Stomach (tissue), 9 donors: ENCODE measurements around the gene RNF141. TPM values are rescaled to one million over a fixed set of nuclear protein-coding genes. Genes with fewer than 3 reads are reported as not detected.

ENCODE experiments used
- DNase-seq, 2 donors: peaks; one replicate each; pipeline versions ENCODE4 v3.0.0 to v3.0.0-alpha.2; 2013 to 2019
- H3K27ac ChIP-seq, 5 donors: fragments of 200-600 bp in 4 of 5; sonication (generic) in 4 of 5; one replicate each; pipeline ENCODE4 v1.5.1; 2013 to 2019; ENCODE audit warnings: mild to moderate bottlenecking in 1 of 5, moderate library complexity in 1 of 5
- H3K27me3 ChIP-seq, 3 donors: fragments of 200-600 bp; sonication (generic); one replicate each; pipeline ENCODE4 v1.5.1; 2017 to 2019; ENCODE audit warnings: mixed run types in 1 of 3
- H3K36me3 ChIP-seq, 4 donors: fragments of 200-600 bp; sonication (generic); 1 replicate in 3 of 4; 2 replicates in 1 of 4; pipeline ENCODE4 v1.5.1; 2016 to 2019
- H3K4me1 ChIP-seq, 4 donors: fragments of 200-600 bp; sonication (generic); one replicate each; pipeline ENCODE4 v1.5.1; 2016 to 2019
- H3K4me3 ChIP-seq, 4 donors: fragments of 200-600 bp; sonication (generic) in 3 of 4; one replicate each; pipeline ENCODE4 v1.5.1; 2016 to 2019; ENCODE audit warnings: mild to moderate bottlenecking in 1 of 4
- H3K9me3 ChIP-seq, 4 donors: fragments of 200-600 bp; sonication (generic); one replicate each; pipeline ENCODE4 v1.5.1; 2016 to 2019
- CTCF ChIP-seq, 7 experiments: fragments of 450-650 bp in 4 of 7; fragments of 200-600 bp in 3 of 7; sonication (generic) in 3 of 7; IDR thresholded peaks; one replicate each; pipeline ENCODE4 v1.5.1; 2016 to 2019; ENCODE audit warnings: antibody characterized with exemption in 7 of 7, control low read depth in 2 of 7, mild to moderate bottlenecking in 1 of 7
- EP300 ChIP-seq: sonication (generic); formaldehyde crosslinking; IDR thresholded peaks from one replicate; pipeline ENCODE4 v1.6.1; 2017; ENCODE audit warnings: antibody characterized with exemption
- POLR2A ChIP-seq, 4 donors: fragments of 450-650 bp; IDR thresholded peaks; one replicate each; pipeline ENCODE4 v1.6.1; 2016; ENCODE audit warnings: antibody characterized with exemption in 4 of 4, control low read depth in 2 of 4, mild to moderate bottlenecking in 1 of 4, moderate library complexity in 1 of 4
- POLR2AphosphoS5 ChIP-seq, 3 donors: sonication (generic); formaldehyde crosslinking; IDR thresholded peaks; one replicate each; pipeline ENCODE4 v1.6.1; 2016; ENCODE audit warnings: antibody characterized with exemption in 3 of 3
- WGBS, 5 donors: extraction: QIAGEN DNeasy Blood & Tissue Kit in 3 of 5; methylation state at CpG; one replicate each; pipeline versions ENCODE4 v1.1.5 to v1.1.7; 2013 to 2018; 5-methylcytosine and 5-hydroxymethylcytosine counted together
- intact Hi-C: fragments of 100-400 bp; cut with DNase I; formaldehyde crosslinking; loops from one replicate; pipeline ENCODE4 v1.15.1; 2023; ENCODE audit warnings: low total_unique reads
- polyA plus RNA-seq, 3 donors: library from polyadenylated mRNA; stranded (reverse); fragments of 200-250 nt; gene quantifications; one replicate each; pipeline ENCODE4 v1.2.3, GENCODE V29; 2013
- total RNA-seq, 5 donors: library from RNA; depleted of rRNA; stranded (reverse); fragments of >200 nt; gene quantifications; one replicate each; pipeline versions ENCODE4 v1.1.0 to v1.2.3, GENCODE V29; 2014 to 2016
- donor health status: healthy with polysubstance abuse.
- donor health status: Bipolar disorder and iron deficiency.
- donor health status: healthy.

The RNF141 gene
- total and polyA plus RNA-seq, 8 donors, result 6.4 to 71.2 (median 19.1) TPM

- no peak for DNase-seq
- H3K4me1 ChIP-seq, result no peaks in the 10 kb centered on the region
- H3K9me3 ChIP-seq, result peaks cover 0 to 5% (median 2%) of the 10 kb centered on the region in 4 donors
- TF ChIP-seq EP300 (no peak), POLR2A (IDR thresholded peaks at IDR 0.05) (no peak), CTCF (IDR thresholded peaks at IDR 0.05) (no peak), POLR2AphosphoS5 (IDR thresholded peaks at IDR 0.05) (no peak)
- H3K27ac ChIP-seq, result no peak overlapping the region
- no peaks in the 10 kb centered on the region for H3K36me3 ChIP-seq
- WGBS, 5 donors, result 92 to 97% (median 94%) methylated on average over 3 of the region's 3 CpGs
- no peaks in the 10 kb centered on the region for H3K27me3 ChIP-seq
- intact Hi-C loops, result no loop called here
- H3K4me3 ChIP-seq, result no peak overlapping the region
Measured at GRCh38 chr11:10551845-10552352, 10.9 kb upstream of the RNF141 start.

GRCh38 chr11:10551290-10551592 is 10.3 kb upstream of the RNF141 start:
- Histone ChIP-seq H3K27me3 (no peaks in the 10 kb centered on the region), H3K36me3 (no peaks in the 10 kb centered on the region), H3K4me3 (no peak overlapping the region), H3K4me1 (no peaks in the 10 kb centered on the region), H3K27ac (no peak overlapping the region), H3K9me3 (peaks cover 0 to 5% (median 2%) of the 10 kb centered on the region in 4 donors)
- DNase-seq, result no peak
- WGBS, 5 donors, result 61 to 89% (median 75%) methylated on average over 4 of the region's 4 CpGs
- no peak for TF ChIP-seq EP300
- no peak for TF ChIP-seq POLR2AphosphoS5 (IDR thresholded peaks at IDR 0.05)
- no peak for TF ChIP-seq CTCF (IDR thresholded peaks at IDR 0.05)
- no peak for TF ChIP-seq POLR2A (IDR thresholded peaks at IDR 0.05)
- intact Hi-C loops, result no loop called here

- H3K36me3 ChIP-seq, result no peaks in the 10 kb centered on the region
- DNase-seq, result no peak
- peaks cover 0 to 5% (median 2%) of the 10 kb centered on the region in 4 donors for H3K9me3 ChIP-seq
- TF ChIP-seq POLR2AphosphoS5 (IDR thresholded peaks at IDR 0.05) (no peak), POLR2A (IDR thresholded peaks at IDR 0.05) (no peak), EP300 (no peak), CTCF (IDR thresholded peaks at IDR 0.05) (no peak)
- WGBS, 5 donors, result 81 to 93% (median 87%) methylated on average over 3 of the region's 3 CpGs
- H3K27me3 ChIP-seq, result no peaks in the 10 kb centered on the region
- H3K27ac ChIP-seq, result no peak overlapping the region
- intact Hi-C loops, result no loop called here
- H3K4me1 ChIP-seq, result no peaks in the 10 kb centered on the region
- no peak overlapping the region for H3K4me3 ChIP-seq
Measured at GRCh38 chr11:10550503-10551289, 9.7 kb upstream of the RNF141 start.

GRCh38 chr11:10544491-10545465 is 3.8 kb upstream of the RNF141 start:
- no peak for DNase-seq
- H3K4me3 ChIP-seq, result no peak overlapping the region
- no peak overlapping the region for H3K27ac ChIP-seq
- intact Hi-C loops, result no loop called here
- H3K4me1 ChIP-seq, result peaks cover 2 to 13% (median 9%) of the 10 kb centered on the region in 4 donors
- no peaks in the 10 kb centered on the region for H3K36me3 ChIP-seq
- H3K9me3 ChIP-seq, result no peaks in the 10 kb centered on the region
- TF ChIP-seq POLR2AphosphoS5 (IDR thresholded peaks at IDR 0.05), result no peak
- no peak for TF ChIP-seq CTCF (IDR thresholded peaks at IDR 0.05)
- TF ChIP-seq EP300, result no peak
- TF ChIP-seq POLR2A (IDR thresholded peaks at IDR 0.05), result no peak
- H3K27me3 ChIP-seq, result no peaks in the 10 kb centered on the region
- WGBS, 5 donors, result 74 to 87% (median 80%) methylated on average over 7 of the region's 7 CpGs
